Suppressor macrophage treated with lipopolysaccharide for 4 hours (primary cell): Measurements from ENCODE around the gene BAX.
"Not testable (repeated sequence)": the region's sequence is repeated elsewhere in the genome, so short reads cannot be mapped to it uniquely, and the experiment has no call there.

Source experiments
- DNase-seq: peaks from one replicate; pipeline ENCODE4 v3.0.0-alpha.2; 2020

BAX gene

GRCh38 chr19:48954595-48955307, at the start of gene BAX:
BAX (plus strand) TSS chr19:48954875; CDS start chr19:48954929, 54 bp downstream.
- DNase-seq, result peak; percentile 92

GRCh38 chr19:48905664-48906063, 49.0 kb upstream of the BAX start:
- DNase-seq, result no peak

DNA sequence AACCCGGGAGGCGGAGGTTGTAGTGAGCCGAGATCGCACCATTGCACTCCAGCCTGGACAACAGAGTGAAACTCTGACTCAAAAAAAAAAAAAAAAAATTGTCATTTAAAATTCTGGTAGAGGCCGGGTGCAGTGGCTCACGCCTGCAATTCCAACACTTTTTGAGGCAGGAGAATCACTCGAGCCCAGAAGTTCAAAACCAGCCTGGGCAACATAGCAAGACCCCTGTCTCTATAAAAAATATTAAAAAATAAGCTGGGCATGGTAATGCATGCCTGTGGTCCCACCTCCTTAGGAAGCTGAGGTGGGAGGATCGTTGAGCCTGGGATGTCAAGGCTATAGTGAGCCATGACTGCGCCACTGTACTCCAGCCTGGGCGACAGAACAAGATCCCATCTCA, 48.4 kb upstream of the BAX start:
- DNase-seq, result no peak

- DNase-seq, result peak; percentile 36
Measured at GRCh38 chr19:48907671-48908070, 47.0 kb upstream of the BAX start.

- not testable (repeated sequence) for DNase-seq
Measured at GRCh38 chr19:48909424-48910077, 45.1 kb upstream of the BAX start.

- no peak for DNase-seq
Measured at GRCh38 chr19:48910803-48911202, 43.9 kb upstream of the BAX start.

GRCh38 chr19:48913114-48913889, 41.4 kb upstream of the BAX start:
- DNase-seq, result no peak

DNA sequence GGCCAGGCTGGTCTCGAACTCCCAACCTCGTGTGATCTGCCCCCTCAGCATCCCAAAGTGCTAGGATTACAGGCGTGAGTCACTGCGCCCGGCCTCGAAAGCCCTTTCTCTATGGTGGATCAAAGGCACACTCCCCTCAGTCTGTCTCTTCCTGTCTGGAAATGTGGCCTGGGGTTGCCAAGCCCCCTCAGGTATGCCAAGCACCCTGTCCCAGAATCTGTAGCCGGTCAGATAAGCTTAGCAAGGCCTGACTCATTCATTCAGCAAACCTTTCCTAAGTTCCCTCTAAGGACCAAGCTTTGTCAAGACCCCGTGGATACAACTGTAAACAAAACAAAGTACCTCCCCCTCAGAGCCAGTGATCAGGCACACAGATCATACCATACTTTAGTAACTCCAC, 40.5 kb upstream of the BAX start:
- DNase-seq, result no peak

- no peak for DNase-seq
Measured at GRCh38 chr19:48915757-48916156, 38.9 kb upstream of the BAX start.

DNA sequence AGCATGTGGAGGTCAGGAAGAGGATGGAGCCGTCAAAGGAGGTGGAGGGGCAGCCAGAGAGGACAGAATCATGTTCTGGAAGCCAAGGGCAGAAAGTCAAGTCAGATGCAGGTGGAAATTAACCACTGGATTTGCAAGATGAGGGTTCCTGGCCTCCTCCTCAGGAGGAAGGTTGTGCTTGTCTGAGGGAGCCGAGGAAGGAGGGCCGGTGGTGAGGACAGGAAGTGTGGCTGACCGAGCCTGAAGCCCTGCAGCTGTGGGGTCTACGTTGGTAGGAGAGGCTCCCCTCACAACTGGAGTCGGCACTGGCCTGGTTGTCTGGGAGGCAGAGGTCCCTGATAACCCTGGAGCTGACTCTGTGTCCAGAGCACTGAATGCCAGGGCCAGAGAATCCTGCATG, 36.6 kb upstream of the BAX start:
- no peak for DNase-seq

DNA sequence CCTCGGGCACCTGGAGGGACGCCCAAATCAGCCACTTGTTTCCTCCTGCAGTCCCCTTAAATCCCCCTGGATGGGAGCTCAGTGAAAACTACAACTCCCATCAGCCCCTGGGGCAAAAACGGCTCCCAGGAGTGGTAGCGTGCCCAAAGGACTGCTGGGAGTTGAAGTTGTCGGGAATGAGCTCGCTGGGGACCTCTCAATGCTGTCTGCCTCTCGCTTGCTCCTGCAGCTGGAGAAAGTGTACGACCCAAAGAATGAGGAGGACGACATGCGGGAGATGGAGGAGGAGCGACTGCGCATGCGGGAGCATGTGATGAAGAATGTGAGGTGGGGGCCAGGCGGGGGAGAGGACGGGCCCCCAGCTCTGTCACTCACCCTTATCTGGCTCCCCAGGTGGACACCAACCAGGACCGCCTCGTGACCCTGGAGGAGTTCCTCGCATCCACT, 35.9 kb upstream of the BAX start:
- DNase-seq, result no peak

DNA sequence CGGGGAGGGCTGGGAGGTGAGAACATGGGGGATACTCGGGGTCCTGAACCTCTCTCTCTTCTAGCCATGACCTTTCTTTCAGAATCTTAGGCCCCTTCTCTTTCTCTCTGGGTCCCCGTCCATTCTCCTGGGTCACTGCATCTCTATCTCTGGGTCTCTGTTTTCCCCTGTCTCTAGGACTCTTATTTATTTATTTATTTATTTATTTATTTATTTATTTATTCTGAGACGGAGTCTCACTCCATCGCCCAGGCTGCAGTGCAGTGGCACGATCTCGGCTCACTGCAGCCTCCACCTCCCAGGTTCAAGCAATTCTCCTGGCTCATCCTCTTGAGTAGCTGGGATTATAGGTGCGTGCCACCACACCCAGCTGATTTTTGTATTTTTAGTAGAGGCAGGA, 35.4 kb upstream of the BAX start:
- DNase-seq, result not testable (repeated sequence)

GRCh38 chr19:48920949-48921348, 33.7 kb upstream of the BAX start:
- no peak for DNase-seq

DNA sequence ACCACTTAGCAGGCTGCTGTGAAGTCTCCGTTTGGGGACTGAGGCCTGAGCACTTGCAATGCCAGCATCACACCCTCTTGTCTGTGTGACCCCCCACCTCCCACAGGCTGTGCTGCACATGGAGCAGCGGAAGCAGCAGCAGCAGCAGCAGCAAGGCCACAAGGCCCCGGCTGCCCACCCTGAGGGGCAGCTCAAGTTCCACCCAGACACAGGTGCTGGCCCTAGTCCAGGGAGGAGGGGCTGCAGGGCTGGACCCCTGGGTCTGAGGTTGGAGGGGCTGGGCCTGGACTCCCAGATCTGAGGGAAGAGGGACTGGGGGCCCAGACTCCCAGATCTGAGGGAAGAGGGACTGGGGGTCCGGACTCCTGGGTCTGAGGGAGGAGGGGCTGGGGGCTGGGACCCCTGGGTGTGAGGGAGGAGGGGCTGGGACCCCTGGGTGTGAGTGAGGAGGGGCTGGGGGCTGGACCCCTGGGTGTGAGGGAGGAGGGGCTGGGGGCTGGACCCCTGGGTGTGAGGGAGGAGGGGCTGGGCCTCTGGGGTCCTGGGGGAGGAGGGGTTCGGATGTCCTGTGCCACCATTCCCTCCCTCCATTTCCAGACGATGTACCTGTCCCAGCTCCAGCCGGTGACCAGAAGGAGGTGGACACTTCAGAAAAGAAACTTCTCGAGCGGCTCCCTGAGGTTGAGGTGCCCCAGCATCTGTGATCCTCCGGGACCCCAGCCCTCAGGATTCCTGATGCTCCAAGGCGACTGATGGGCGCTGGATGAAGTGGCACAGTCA, 32.8 kb upstream of the BAX start:
- no peak for DNase-seq

DNA sequence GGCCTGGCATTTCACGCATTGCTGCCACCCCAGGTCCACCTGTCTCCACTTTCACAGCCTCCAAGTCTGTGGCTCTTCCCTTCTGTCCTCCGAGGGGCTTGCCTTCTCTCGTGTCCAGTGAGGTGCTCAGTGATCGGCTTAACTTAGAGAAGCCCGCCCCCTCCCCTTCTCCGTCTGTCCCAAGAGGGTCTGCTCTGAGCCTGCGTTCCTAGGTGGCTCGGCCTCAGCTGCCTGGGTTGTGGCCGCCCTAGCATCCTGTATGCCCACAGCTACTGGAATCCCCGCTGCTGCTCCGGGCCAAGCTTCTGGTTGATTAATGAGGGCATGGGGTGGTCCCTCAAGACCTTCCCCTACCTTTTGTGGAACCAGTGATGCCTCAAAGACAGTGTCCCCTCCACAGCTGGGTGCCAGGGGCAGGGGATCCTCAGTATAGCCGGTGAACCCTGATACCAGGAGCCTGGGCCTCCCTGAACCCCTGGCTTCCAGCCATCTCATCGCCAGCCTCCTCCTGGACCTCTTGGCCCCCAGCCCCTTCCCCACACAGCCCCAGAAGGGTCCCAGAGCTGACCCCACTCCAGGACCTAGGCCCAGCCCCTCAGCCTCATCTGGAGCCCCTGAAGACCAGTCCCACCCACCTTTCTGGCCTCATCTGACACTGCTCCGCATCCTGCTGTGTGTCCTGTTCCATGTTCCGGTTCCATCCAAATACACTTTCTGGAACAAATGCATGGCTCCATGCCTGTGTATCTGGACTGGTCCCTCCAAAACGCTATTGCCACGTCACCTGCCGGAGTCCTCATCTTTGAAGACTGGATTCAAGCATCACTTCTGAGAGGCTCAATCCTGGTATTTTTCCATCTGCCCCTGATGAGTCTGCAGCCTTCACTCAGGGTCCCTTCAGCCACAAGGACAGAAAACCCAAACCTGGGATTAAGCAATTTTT, 31.9 kb upstream of the BAX start:
- no peak for DNase-seq

- DNase-seq, result peak; percentile 63
Measured at GRCh38 chr19:48925240-48925843, 29.3 kb upstream of the BAX start.

- DNase-seq, result not testable (repeated sequence)
Measured at GRCh38 chr19:48925890-48926289, 28.8 kb upstream of the BAX start.

DNA sequence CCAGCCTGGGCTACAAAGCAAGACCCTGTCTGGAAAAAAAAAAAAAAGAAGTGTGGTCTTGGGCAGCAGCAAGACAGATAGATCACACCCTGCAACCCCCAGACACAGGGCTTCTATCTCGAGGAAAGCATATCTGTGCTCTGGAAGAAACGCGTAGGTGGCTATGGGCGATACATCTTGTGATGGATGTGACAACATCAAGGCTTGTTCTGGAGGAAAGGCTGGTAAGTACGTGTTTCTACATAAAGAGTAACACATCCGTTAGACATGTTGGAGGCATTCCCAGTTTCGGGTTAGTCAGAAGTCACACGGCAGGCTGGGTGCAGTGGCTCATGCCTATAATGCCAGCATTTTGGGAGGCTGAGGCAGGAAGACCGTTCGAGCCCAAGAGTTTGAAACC, 27.8 kb upstream of the BAX start:
- DNase-seq, result peak; percentile 96

DNA sequence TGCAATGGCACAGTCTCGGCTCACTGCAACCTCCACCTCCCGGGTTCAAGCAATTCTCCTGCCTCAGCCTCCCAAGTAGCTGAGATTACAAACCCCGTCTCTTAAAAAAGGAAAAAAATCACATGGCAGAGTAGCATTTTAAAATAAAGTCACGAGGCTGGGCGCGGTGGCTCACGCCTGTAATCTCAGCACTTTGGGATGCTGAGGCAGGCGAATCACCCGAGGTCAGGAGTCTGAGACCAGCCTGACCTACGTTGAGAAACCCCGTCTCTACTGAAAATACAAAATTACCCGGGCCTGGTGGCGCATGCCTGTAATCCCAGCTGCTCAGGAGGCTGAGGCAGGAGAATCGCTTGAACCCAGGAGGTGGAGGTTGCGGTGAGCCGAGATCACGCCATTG, 27.0 kb upstream of the BAX start:
- DNase-seq, result peak; percentile 38

DNA sequence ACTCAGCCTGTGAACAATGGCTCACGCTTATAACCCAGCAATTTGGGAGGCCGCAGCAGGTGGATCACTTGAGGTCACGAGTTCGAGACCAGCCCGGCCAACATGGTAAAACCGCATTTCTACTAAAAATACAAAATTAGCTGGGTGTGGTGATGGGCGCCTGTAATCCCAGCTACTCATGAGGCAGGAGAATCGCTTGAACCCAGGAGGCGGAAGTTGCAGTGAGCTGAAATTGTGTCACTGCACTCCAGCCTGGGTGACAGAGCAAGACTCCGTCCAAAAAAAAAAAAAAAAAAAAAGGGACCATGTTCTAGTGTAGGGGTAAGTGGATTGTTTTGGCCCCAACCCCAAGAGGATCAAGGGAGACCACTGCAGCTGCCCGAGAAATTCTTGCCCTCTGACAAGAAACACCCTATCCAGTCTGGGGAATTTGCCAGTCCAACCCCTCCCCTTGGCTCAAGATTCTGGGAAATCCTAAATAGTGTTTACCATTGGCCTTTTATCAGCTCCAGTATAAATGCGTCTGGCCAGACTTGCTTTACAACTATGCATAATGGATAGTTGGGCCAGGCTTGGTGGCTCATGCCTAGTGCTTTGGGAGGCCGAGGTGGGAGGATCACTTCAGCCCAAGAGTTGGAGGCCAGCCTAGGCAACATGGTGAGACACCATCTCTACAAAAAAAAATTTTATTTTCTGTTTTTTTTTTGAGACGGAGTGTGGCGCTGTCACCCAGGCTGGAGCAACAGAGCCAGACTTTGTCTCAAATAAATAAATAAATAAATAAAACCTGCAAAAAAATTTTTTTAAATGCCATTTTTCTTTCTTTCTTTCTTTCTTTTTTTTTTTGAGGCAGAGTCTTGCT, 26.3 kb upstream of the BAX start:
- DNase-seq, result no peak
